HG02798 (cell line): ENCODE measurements around the gene CAPN14.
A peak's percentile ranks its signal among the peaks of the same experiment; 100 is the strongest.

ENCODE experiments used
- ATAC-seq: cut with Tn5 transposase; IDR thresholded peaks from one replicate; pipeline ENCODE4 v1.9.1; 2021; ENCODE audit warnings: mild to moderate bottlenecking; ENCODE audit not compliant: unreplicated experiment, poor library complexity

The CAPN14 gene

DNA sequence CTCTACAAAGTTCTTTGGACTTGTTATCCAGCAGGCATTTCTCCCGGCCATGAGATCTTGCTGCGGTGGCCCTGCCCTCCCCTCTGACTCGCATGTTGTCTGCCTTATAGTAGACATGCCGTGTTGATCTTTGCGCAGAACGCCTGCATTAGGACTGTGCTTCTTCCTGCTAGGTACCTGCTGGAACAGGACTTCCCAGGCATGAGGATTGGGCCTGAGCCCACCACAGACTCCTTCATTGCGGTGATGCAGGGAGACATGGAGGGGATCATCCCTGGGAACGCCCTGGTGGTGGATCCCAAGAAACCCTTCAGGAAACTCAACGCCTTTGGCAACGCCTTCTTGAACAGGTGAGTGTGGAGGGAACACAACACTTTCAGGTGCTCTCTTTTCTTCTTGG is 26.8 kb upstream of the CAPN14 start:
- no peak for ATAC-seq

DNA sequence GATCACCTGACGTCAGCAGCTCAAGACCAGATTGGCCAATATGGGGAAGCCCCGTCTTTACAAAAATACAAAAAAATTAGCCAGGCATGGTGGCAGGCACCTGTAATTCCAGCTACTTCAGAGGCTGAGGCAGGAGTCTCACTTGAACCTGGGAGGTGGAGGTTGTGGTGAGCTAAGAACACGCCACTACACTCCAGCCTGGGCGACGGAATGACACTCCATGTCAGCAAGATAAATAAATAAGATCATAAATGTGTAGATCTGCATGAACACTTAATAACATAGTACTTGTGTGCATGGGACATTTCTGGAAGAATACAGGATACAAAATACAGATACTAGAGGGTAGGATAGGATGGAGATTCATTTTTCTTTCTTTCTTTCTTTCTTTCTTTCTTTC is 25.7 kb upstream of the CAPN14 start:
- ATAC-seq = no peak

DNA sequence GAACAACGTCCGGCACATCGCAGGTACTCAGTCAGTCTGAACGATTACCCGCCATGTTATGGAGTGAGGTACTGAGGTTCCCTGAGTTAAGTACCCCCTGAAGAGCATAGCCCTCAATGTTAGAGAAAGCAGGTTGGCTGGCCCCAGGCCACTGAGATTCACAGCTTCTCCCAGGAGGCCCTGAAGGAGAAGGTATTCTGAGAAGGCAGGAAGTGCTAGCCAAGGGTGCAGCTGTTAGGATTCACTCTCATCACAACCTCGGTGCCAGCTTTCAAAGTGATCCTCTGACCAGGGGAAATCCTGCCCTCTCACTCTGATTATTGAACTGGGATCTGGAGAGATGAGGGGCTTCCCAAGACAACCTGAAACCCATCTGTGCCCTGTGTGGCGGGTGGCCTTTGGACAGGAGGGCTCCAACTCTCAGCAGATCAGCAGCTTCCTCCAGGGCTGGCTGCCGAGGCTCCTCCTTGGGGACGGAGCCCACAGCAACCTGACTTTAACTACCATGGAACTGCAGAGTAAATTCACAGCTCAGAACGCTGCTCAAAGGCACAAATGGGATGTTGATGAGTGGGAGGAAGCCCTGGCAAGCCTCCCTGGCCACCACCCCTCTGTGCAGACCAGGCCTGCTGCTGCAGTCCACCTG is 24.4 kb upstream of the CAPN14 start:
- no peak for ATAC-seq

DNA sequence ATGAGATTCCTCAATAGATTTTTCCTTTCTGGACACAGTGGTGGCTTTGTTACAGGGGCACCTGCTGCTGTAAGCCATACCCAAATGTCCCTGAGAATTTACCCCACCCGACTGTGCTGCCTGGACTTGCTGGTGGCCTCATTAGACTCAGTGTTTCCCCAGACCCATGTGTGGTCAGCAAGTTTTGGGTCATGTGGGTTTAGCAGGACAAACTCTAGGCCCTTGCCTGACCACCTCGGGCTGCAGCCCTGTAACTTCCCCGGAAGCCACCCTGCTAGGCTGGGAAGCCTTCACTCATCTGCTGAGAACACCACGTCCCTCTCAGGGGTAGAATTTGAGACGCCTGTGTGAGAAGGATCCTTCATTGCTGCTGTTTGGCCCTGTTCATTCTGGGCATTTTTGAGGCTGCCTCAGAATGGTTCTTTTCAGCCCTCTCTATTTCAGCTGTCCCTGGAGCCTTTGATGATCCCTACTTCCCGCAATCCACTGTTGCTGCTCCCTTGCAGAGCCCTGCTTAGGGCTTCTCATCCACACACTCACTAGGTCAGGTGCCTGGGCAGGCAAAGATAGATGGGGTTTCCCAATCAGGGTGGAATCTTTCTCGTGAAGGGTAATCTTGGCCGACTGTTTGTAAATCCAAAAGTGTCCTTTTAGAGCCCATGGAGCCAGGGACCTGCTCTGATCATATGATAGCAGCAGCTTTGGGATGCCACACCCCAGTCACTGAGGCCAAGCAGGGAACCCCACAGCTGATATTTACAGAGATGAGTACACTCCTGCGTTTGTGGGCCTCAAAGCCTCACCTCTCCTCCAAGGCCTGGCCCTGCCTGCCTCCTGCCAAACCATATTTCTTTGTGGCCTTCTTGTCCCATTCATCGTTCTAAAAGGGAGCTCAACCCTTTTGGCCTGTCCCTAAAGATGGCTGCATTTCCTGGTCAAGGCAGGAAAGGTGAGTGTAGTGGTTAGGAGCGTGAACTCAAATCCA is 23.4 kb upstream of the CAPN14 start:
- ATAC-seq = no peak

DNA sequence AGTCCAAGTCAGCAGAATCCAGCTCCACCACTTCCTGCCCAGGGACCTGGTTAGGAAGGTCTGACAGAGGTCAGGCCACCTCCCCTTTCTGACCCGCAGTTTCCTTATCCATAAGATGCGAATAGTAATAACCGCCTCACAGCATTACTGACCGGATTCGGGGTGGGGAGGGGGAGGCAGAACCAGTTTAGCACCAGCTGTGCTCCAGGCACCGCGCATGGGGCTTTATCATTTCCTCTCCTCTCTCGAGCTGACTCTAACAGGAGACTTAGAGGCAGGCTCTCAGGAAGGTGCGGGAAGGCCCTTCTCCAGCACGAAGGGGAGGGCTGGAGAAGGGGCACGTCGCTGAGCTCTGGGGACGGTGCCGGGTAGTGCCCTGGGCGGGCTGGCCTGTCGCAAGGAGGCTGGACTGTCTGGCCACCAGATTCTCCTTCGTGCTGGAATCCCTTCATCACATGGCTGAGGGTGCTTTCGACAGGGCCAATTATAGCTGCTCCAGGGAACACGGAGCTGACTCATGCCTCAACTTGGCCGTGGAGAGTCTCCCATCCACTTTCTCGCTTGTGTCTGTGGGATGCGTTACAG is 22.4 kb upstream of the CAPN14 start:
- no peak for ATAC-seq

DNA sequence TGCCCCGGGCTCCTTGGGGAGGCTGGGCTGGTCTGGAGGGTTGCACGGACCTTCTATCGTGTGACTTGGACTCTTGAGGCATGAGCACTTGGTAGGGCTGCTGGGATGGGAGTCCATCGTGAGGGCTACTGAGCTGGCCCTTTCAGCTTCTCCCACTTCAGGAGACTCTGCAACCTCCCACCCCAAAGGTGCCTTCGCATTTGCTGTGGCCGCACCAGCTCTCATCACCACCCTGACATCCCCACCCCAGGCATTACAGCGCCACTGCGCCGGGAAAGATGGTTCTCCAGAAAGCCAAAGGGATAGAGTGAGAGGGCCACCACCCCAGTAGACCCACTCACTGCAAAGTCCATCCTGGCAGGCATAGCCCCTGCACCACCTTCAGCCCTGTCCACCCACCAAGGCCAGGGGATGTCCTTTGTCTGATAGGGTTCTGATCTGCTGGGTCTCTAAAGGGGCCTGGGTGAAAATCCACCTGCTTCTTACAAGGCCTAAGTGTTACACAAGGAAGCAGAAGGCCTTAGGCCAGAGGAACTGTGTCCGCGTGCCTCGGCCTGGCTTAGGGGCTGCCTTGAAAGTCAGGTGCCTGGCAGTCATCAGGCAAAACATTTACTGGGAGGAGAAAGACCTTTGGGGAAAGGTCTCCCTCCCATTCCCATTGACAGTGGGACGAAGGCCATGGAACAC is 21.7 kb upstream of the CAPN14 start:
- ATAC-seq = no peak

DNA sequence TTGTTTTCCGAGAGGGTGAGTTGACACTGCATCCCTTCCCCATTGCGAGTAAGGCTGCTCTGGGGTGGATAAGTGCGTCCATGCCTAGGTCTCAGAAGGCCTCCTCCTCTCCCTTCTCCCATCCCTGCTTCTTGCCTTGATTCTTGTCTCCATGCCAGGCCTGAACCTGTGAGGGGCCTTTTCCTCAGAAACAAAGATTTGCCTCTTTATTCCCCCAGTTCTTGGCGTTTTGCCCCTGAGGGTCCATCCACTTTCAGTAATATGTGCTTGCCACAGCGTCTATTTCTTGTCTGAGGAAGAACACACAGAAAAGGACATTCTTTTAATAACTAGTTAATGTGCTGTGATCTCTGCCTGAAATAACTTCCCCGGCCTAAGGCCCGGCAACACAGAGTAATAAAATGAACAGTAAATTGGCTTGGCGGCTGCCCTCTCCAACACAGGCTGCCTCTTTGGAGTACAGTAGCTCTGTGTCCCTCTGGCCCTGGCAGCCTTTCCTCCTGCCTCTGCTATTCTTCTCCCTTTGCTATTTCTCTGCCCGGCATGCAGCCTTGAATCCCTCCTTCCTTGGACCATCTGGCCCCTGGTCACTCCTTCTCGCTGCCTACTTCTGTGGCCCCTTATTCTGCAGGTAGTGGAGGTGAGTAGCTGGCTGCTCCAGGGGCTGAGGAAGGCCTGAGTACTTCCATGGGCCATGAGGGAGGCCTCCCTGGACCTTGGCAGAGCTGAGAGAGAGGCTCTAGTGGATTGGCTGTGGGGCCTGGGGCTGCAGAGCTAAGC is 21.0 kb upstream of the CAPN14 start:
- ATAC-seq = no peak

DNA sequence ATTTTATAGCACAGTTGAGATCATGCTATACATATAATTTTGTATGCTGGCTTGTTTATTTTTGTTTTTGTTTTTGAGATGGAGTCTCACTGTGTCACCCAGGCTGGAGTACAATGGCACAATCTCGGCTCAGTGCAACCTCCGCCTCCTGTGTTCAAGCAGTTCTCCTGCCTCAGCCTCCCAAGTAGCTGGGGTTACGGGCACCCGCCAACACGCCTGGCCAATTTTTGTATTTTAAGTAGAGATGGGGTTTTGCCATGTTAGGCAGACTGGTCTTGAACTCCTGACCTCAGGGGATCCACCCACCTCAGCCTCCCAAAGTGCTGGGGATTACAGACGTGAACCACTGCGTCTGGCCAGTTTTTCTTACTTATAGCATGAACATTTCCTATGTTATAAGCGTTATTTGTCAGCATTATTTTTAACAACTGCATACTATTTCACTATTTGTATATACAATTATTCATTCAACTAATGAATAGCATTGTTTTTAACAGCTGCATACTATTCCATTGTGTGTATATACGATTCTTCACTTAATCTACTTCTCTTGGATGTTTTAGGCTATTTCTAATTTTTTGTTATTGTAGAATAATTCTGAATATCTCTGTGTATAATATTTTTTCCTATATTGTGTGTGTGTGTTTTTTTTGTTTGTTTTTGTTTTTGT is 20.2 kb upstream of the CAPN14 start:
- ATAC-seq = no peak

DNA sequence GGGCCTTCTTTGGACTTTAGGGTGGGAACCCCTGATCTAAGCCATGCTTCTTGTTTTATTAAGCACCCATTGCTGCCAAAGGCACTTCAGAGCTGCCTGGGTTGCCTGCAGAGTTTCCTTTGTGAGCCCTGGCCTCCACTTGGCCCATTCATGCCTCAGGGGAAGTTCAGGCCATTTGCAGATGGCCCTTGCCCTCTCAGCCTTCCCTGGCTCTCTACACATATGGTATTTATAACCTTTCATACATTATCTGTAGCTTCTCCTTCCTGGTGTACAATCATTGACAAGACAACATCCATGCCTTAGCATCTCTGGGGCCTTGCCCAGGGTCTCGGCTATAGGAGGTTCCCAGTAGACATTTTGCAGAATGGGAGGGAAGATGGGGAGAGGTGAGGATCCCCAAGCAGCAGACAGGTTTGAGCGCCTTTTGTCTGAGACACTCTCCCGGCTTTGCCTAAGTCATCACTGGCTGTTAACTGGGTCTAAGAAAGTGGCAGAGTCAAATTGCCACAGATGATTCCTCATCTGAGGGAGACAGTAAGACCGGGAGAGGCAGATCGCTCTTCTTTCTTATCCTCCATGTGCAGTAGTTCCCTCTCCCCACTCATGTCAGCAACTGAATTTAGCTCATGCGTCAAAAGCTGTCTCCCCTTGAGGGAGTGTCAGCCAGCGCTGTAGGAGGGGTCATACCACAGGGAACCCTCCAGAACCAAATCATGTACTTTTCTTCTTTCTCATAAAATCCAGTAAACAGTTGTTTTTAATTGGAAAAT is 19.3 kb upstream of the CAPN14 start:
- ATAC-seq = no peak

DNA sequence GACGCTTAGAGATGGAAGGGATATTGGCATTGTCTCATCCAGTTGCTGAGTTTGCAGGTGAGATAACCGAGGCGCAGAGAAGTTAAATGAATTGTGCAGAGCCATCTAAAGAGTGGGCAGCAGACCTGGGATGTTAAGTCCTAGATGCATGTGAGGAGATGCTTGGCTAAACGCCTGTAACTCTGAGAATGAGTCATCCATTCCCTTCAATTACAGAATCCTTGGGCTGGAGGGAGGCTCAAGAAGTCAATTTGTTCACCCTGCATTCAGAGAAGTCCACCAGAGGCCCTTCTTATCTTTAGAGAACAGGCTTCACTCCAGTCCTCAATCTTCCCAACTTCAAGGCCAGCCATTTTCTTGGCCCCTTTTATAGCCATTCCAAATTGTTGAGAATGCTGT is 18.2 kb upstream of the CAPN14 start:
- no peak for ATAC-seq

DNA sequence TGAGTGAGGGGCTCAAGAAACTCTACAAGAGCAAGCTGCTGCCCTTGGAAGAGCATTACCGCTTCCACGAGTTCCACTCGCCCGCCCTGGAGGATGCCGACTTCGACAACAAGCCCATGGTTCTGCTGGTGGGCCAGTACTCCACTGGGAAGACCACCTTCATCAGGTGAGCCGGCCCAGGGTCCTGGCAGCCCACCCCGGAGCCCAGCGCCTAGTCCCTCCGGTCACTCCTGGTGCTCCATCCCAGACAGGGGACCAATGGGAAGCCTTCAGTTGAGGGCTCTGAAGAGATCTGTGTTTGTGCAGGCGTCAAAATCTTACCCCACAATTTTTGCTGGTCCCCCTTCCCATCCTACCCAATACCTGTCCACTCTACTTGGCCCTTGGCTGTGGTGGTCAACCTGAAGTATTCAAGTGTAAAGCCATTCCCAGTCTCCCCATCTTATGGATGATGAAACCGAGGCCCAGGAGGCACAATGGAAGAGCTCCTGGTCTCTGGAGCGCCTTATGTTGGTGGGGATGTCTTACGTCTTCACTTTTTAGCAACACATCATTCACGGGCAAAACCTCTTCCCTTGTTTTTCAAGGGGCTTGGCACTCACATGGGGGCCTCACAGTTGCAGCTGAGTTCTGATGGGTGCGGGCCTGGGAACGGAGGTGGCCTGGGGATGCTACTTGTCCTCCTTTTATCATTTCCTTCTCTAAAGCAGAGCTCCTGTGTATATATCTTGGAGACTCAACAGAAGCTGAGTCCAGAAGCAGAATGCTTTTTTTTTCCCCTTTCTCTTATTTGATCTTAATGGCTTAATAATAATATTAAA is 17.6 kb upstream of the CAPN14 start:
- ATAC-seq = no peak

DNA sequence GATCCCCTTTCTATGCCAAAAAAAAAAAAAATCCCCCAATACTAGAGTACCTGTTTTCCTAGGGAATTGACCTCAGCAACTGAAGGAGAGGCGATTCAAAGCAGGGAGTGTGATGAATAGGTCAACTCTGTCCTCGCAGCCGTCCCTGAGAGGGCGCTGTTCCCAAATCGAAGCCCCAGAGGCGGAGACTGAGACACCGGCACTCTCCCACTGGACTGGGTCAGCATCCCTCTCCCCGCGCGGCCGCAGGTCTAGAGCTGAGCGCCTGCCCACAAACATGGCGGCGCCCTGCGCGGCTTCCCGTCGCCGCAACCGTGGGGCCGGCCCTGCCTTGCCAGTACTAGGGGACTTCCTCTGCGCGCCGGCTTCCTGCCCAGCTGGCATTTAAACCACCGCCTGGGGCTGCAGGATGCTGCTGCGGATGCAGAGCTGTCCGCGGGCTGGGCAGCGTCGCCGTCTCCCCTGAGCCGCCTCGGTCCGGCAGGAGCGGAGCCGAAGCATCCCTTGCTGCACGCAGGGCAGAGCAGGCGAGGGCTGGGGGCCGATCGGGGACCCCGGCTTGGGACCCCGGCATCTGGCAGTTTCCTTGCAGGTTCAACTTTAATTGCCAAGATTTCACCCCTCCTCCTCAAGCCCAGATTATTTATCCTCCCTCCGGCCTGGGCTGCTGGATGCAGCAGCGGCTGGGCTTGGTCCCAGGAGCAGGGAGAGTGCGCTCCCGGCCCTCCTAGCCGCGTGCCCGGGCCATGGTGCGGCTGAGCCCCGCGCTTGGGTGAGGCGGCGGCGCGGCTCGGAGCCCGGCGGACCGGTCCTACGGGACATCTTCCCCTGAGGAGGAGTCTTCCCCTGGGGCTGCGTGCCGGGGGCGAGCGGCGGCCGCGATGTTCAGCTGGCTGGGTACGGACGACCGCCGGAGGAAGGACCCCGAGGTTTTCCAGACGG is 16.7 kb upstream of the CAPN14 start, which contains the start of gene EHD3:
TSS of gene EHD3 (plus strand) at position 412 of the 942 bp plus-strand sequence. CDS start at position 882, 470 bp downstream.
- peak; percentile 96 for ATAC-seq

DNA sequence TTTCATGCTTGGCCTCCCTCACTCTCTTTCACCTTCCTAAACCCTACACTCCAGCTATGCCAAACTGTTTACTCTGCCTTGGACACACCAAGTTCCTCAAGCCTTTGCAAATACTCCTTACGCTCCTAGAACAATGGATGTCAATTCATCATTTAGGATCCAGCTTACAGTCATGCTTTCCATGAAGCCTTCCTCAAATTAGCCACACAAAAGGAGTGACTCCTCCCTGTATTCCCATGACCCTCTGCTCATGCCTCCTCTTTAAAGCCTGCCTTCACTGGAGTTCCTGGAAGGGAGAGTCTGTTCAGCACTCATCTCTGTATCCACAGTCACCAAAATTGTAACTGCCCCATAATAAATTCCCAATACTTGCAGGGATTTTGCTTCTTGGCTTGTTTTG is 15.9 kb upstream of the CAPN14 start:
- ATAC-seq = no peak

DNA sequence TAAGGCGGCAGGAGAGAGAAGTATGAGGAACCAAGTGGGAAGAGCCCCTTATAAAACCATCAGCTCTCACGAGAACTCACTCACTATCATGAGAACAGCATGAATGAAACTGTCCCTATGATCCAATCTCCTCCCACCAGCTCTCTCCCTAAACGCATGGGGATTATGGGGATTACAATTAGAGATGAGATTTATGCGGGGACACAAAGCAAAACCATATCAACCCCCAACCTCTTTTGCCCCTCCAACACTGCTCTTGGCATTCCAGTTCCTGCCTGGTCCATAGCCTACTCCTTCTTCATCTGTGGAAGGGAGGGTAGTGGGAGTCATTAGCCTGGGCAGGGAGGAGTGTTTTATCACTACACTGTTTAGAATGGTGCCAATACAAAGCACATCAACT is 15.3 kb upstream of the CAPN14 start:
- no peak for ATAC-seq

DNA sequence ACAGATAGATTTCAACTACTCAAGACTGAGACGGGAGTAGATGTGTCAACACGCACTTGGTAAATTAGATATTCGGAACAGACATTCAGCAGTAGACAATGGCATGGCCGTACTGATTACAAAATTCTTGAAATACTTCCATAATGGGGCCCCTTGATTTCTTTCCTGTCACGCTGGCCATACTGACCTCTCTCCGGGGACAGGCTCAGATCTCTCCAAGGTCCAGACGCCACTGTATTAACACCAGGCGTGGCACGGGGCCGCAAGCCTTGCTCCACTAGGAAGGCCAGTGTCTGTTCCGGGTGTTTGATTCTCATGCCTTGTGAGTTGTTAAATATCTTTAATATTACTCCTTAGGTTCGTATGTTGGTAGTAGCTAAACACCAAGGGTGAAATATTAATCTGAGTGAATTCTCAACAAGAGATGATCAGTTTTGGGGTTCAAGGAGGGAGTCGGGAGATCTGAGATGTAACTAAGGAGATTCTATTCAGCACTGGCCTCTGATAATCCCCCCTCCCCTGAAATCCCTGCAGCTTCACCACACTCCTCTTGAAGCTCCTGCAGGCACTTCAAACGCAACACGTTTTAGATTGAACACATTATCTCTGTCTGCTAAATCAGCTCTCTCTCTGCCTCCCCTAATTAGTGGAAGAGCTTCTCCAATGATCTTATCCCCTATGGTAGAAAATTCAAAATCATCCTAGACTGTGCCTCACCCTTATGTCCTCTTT is 14.4 kb upstream of the CAPN14 start:
- ATAC-seq = no peak

DNA sequence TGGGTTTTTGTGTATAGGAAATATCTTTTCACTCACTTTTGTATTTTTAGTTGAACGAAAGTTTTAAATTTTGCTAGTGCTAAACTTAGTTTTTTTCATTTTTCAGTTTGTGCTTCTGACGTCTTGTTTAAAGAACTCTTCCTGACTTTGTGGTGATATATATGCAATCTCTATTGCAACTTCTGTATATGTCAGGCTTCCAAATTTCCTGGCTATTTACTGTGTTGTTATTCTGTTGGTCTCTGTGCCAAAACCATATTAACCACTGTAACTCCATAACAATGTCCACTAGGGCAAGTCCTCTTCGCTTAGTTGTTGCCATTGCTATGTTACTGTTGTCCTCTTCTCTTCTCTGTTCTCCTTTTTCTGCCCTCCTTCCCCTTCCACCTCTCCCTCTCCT is 13.4 kb upstream of the CAPN14 start:
- no peak for ATAC-seq
